Neural cell (in vitro differentiated cells): Measurements from ENCODE around the gene CKAP4. TPM values are rescaled to one million over a fixed set of nuclear protein-coding genes. Genes with fewer than 3 reads are reported as not detected.

Experiments used
- H2AFZ ChIP-seq: fragments of 200-600, 300-800 bp; sonication (generic), shearing (Covaris generic); 2 replicates; pipeline ENCODE4 v1.6.0; 2014; ENCODE audit warnings: low read depth, mild to moderate bottlenecking, antibody characterized with exemption, low read length, moderate library complexity
- H3F3A ChIP-seq: fragments of 200-600 bp; shearing (Covaris generic); 2 replicates; pipeline ENCODE4 v1.6.1; 2016; ENCODE audit warnings: mild to moderate bottlenecking, moderate library complexity, mixed read lengths, antibody characterized with exemption, low read length; ENCODE audit not compliant: insufficient read depth, poor library complexity, severe bottlenecking
- H3K27ac ChIP-seq: fragments of 200-600, 300-800 bp; sonication (generic), shearing (Covaris generic); 2 replicates; pipeline ENCODE4 v1.5.1; 2014; ENCODE audit warnings: mild to moderate bottlenecking, low read length, moderate library complexity
- H3K27me3 ChIP-seq: fragments of 300-800, 200-600 bp; sonication (generic), shearing (Covaris generic); 2 replicates; pipeline ENCODE4 v1.6.0; 2014; ENCODE audit warnings: mild to moderate bottlenecking, low read depth, low read length, moderate library complexity; ENCODE audit not compliant: insufficient read depth
- H3K36me3 ChIP-seq: fragments of 300-800, 200-600 bp; sonication (generic), shearing (Covaris generic); 2 replicates; pipeline ENCODE4 v1.5.1; 2014; ENCODE audit warnings: mild to moderate bottlenecking, antibody characterized with exemption, low read length, moderate library complexity; ENCODE audit not compliant: insufficient read depth
- H3K4me2 ChIP-seq: fragments of 300-800, 200-600 bp; sonication (generic), shearing (Covaris generic); 2 replicates; pipeline ENCODE4 v1.6.0; 2014; ENCODE audit warnings: mild to moderate bottlenecking, low read length
- H3K4me3 ChIP-seq: fragments of 300-800, 200-600 bp; sonication (generic), shearing (Covaris generic); 2 replicates; pipeline ENCODE4 v1.5.1; 2014; ENCODE audit warnings: mild to moderate bottlenecking, low read length, moderate library complexity
- H3K79me2 ChIP-seq: fragments of 200-600 bp; shearing (Covaris generic); replicated peaks from 2 replicates; pipeline ENCODE4 v1.6.0; 2014; ENCODE audit warnings: mild to moderate bottlenecking, low read length, moderate library complexity; ENCODE audit not compliant: insufficient read depth
- H3K9ac ChIP-seq: fragments of 300-800, 200-600 bp; sonication (generic), shearing (Covaris generic); 2 replicates; pipeline ENCODE4 v1.6.1; 2016; ENCODE audit warnings: mild to moderate bottlenecking, low read length, mixed read lengths
- H3K9me2 ChIP-seq: fragments of 200-600 bp; shearing (Covaris generic); 2 replicates; pipeline ENCODE4 v1.6.1; 2016; ENCODE audit warnings: mild to moderate bottlenecking, low read length, mixed read lengths; ENCODE audit not compliant: insufficient read depth
- H3K9me3 ChIP-seq: fragments of 200-600, 300-800 bp; sonication (generic), shearing (Covaris generic); 2 replicates; pipeline ENCODE4 v1.6.1; 2016; ENCODE audit warnings: mild to moderate bottlenecking, mixed run types, low read length, moderate library complexity, mixed read lengths
- H4K20me1 ChIP-seq: fragments of 200-600 bp; shearing (Covaris generic); 2 replicates; pipeline ENCODE4 v1.6.1; 2016; ENCODE audit warnings: mild to moderate bottlenecking, mixed run types; ENCODE audit not compliant: insufficient read depth
- EP300 ChIP-seq: fragments of 450-650 bp; conservative IDR thresholded peaks from 2 replicates; pipeline ENCODE4 v1.6.1; 2014; ENCODE audit warnings: antibody characterized with exemption, mild to moderate bottlenecking, moderate library complexity; ENCODE audit not compliant: poor library complexity, severe bottlenecking
- EZH2 ChIP-seq: fragments of 200-600, 300-800 bp; shearing (Covaris generic), sonication (generic); IDR thresholded peaks from 2 replicates; pipeline ENCODE4 v1.6.1; 2014; ENCODE audit warnings: antibody characterized with exemption, low read length, borderline replicate concordance, mild to moderate bottlenecking; ENCODE audit not compliant: insufficient read depth, poor library complexity, severe bottlenecking
- MXI1 ChIP-seq: fragments of 450-650 bp; conservative IDR thresholded peaks from 2 replicates; pipeline ENCODE4 v1.6.1; 2014; ENCODE audit warnings: antibody characterized with exemption, mild to moderate bottlenecking; ENCODE audit not compliant: poor library complexity, severe bottlenecking
- POLR2AphosphoS5 ChIP-seq: IDR thresholded peaks from 2 replicates; pipeline ENCODE4 v1.6.1; 2012
- RAD21 ChIP-seq: fragments of 450-650 bp; conservative IDR thresholded peaks from 2 replicates; pipeline ENCODE4 v1.6.1; 2014; ENCODE audit warnings: antibody characterized with exemption, mild to moderate bottlenecking, moderate library complexity
- SMC3 ChIP-seq: fragments of 450-650 bp; conservative IDR thresholded peaks from 2 replicates; pipeline ENCODE4 v1.6.1; 2014; ENCODE audit warnings: antibody characterized with exemption, mild to moderate bottlenecking, moderate library complexity; ENCODE audit not compliant: poor library complexity
- TAF1 ChIP-seq: IDR thresholded peaks from 2 replicates; pipeline ENCODE4 v1.6.1; 2012; ENCODE audit warnings: low read depth
- polyA plus RNA-seq: library from polyadenylated mRNA; depleted of rRNA; stranded (reverse); fragments of >200 nt; gene quantifications from 2 replicates; pipeline ENCODE4 v1.2.3, GENCODE V29; 2014
- TF ChIP-seq, protein P1 (sequence below): fragments of 450-650 bp; IDR thresholded peaks from 2 replicates; pipeline ENCODE4 v1.5.1; 2014; ENCODE audit warnings: antibody characterized with exemption, mild to moderate bottlenecking, moderate library complexity; ENCODE audit not compliant: poor library complexity, severe bottlenecking
- TF ChIP-seq, protein P2 (sequence below): IDR thresholded peaks from 2 replicates; pipeline ENCODE4 v1.6.1; 2012; ENCODE audit warnings: borderline replicate concordance

The CKAP4 gene
- polyA plus RNA-seq, 1 donor from 2014 or later, result 50.0 TPM

DNA sequence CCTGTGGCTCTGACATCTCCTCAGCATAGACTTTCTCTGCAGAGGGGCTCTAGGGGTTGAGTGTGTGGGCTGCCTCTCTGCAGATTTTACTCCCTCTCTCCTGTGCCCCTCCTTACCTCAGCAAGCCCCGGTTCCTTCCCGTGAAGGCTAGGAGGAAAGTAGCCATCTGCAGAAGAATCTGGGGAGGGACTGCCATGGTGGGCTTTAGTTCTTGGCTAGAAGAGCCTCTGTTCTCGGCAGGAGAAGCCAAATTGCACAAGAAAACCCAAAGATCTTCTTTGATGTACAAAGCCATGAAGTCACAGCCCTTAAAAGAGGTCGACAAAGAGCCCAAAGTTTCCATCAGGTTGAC lies 23.5 kb downstream of the CKAP4 start:
- Histone ChIP-seq H3K27me3 (no peaks in the 10 kb centered on the region), H3K79me2 (no peaks in the 10 kb centered on the region), H3K4me3 (no peak overlapping the region), H3K27ac (no peak overlapping the region), H3K36me3 (no peaks in the 10 kb centered on the region), H3K9ac (no peak overlapping the region), H3F3A (no peaks in the 10 kb centered on the region), H3K9me3 (no peaks in the 10 kb centered on the region), H4K20me1 (no peaks in the 10 kb centered on the region), H3K4me2 (no peak overlapping the region), H3K9me2 (no peaks in the 10 kb centered on the region), H2AFZ (no peak overlapping the region)
- TF ChIP-seq EZH2 (no peak), TAF1 (no peak), EP300 (no peak), RAD21 (no peak), MXI1 (no peak), SMC3 (no peak), POLR2AphosphoS5 (no peak)
- TF ChIP-seq, protein P1, sequence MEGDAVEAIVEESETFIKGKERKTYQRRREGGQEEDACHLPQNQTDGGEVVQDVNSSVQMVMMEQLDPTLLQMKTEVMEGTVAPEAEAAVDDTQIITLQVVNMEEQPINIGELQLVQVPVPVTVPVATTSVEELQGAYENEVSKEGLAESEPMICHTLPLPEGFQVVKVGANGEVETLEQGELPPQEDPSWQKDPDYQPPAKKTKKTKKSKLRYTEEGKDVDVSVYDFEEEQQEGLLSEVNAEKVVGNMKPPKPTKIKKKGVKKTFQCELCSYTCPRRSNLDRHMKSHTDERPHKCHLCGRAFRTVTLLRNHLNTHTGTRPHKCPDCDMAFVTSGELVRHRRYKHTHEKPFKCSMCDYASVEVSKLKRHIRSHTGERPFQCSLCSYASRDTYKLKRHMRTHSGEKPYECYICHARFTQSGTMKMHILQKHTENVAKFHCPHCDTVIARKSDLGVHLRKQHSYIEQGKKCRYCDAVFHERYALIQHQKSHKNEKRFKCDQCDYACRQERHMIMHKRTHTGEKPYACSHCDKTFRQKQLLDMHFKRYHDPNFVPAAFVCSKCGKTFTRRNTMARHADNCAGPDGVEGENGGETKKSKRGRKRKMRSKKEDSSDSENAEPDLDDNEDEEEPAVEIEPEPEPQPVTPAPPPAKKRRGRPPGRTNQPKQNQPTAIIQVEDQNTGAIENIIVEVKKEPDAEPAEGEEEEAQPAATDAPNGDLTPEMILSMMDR, result no peak
- TF ChIP-seq, protein P2, sequence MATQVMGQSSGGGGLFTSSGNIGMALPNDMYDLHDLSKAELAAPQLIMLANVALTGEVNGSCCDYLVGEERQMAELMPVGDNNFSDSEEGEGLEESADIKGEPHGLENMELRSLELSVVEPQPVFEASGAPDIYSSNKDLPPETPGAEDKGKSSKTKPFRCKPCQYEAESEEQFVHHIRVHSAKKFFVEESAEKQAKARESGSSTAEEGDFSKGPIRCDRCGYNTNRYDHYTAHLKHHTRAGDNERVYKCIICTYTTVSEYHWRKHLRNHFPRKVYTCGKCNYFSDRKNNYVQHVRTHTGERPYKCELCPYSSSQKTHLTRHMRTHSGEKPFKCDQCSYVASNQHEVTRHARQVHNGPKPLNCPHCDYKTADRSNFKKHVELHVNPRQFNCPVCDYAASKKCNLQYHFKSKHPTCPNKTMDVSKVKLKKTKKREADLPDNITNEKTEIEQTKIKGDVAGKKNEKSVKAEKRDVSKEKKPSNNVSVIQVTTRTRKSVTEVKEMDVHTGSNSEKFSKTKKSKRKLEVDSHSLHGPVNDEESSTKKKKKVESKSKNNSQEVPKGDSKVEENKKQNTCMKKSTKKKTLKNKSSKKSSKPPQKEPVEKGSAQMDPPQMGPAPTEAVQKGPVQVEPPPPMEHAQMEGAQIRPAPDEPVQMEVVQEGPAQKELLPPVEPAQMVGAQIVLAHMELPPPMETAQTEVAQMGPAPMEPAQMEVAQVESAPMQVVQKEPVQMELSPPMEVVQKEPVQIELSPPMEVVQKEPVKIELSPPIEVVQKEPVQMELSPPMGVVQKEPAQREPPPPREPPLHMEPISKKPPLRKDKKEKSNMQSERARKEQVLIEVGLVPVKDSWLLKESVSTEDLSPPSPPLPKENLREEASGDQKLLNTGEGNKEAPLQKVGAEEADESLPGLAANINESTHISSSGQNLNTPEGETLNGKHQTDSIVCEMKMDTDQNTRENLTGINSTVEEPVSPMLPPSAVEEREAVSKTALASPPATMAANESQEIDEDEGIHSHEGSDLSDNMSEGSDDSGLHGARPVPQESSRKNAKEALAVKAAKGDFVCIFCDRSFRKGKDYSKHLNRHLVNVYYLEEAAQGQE, result no peak

DNA sequence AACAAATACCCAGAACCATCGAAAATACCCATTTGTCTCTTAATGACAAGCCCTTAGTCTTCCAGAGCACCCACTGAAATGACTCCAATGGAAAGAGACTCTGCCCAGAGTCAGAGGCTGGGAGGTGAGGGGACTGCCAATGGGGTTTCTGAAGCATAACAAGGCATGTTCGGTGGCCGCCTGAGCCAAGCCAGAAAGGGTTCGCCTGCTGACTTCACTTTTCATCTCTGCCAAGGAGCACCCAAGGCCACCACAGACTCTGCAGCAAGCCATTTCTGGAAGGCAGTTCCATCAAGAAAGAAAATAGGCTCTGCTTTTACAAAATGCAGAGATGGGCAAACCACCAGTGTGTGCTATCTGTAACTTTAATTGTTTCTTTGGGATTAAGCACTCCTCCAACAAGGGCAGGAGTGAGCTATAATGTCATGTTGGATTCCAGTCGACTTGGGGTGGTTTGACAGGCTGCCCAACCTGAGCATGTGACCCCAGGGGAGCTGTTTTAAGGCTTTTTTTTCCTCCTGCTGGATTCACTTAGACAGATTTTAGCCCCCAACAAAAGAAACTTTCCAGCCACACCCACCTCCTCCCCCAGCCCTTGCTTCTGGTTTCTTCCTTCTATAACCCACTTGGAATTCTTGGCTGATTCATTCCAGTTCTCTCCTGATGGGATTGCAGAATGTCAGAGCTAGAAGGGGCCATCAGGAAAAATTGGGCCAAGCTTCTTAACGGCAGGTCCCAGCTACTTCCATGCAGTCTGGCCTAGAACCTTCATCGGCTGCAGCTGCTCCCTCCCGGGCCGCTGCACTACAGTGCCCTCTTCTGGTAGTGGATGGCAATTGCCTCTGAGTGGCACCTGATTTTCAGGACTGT lies 24.1 kb downstream of the CKAP4 start:
- Histone ChIP-seq H3K4me2 (no peak overlapping the region), H3K79me2 (no peaks in the 10 kb centered on the region), H3K9me2 (no peaks in the 10 kb centered on the region), H2AFZ (no peak overlapping the region), H3F3A (no peaks in the 10 kb centered on the region), H3K9me3 (no peaks in the 10 kb centered on the region), H3K27ac (no peak overlapping the region), H4K20me1 (no peaks in the 10 kb centered on the region), H3K36me3 (no peaks in the 10 kb centered on the region), H3K4me3 (no peak overlapping the region), H3K9ac (no peak overlapping the region), H3K27me3 (no peaks in the 10 kb centered on the region)
- TF ChIP-seq SMC3, result peak; percentile 53
- TF ChIP-seq POLR2AphosphoS5, result no peak
- TF ChIP-seq, protein P1, result peak; percentile 59
- TF ChIP-seq RAD21, result peak; percentile 51
- no peak for TF ChIP-seq EP300
- TF ChIP-seq MXI1, result no peak
- no peak for TF ChIP-seq TAF1
